HG02973 (cell line): ENCODE results near the gene CACTIN.
"Not testable (repeated sequence)": the region's sequence is repeated elsewhere in the genome, so short reads cannot be mapped to it uniquely, and the experiment has no call there.

Experiments
- ATAC-seq: cut with Tn5 transposase; IDR thresholded peaks from one replicate; pipeline ENCODE4 v1.9.1; 2021; ENCODE audit warnings: moderate library complexity; ENCODE audit not compliant: unreplicated experiment

The CACTIN gene

GRCh38 chr19:3648037-3648905 is 21.7 kb upstream of the CACTIN start:
- no peak for ATAC-seq

- not testable (repeated sequence) for ATAC-seq
These were observed 20.5 kb upstream of the CACTIN start for GRCh38 chr19:3647102-3647501.

- ATAC-seq: no peak
These were observed 19.9 kb upstream of the CACTIN start for GRCh38 chr19:3646336-3647092.

GRCh38 chr19:3645726-3646125 is 19.1 kb upstream of the CACTIN start:
- ATAC-seq: no peak

GRCh38 chr19:3645067-3645396 is 18.4 kb upstream of the CACTIN start:
- ATAC-seq: no peak

GRCh38 chr19:3644351-3645066 is 17.9 kb upstream of the CACTIN start:
- ATAC-seq: no peak

GRCh38 chr19:3643674-3644313 is 17.2 kb upstream of the CACTIN start:
- ATAC-seq: no peak

- ATAC-seq: no peak
These were observed 16.5 kb upstream of the CACTIN start for GRCh38 chr19:3642987-3643673.

GRCh38 chr19:3642296-3642695 is 15.7 kb upstream of the CACTIN start:
- ATAC-seq: no peak

- ATAC-seq: no peak
These were observed 15.1 kb upstream of the CACTIN start for GRCh38 chr19:3641515-3642269.

GRCh38 chr19:3639479-3639878 is 12.9 kb upstream of the CACTIN start:
- ATAC-seq: no peak

GRCh38 chr19:3638208-3639193 is 11.9 kb upstream of the CACTIN start:
- ATAC-seq: no peak

- ATAC-seq: no peak
These were observed 11.0 kb upstream of the CACTIN start for GRCh38 chr19:3637621-3638020.

GRCh38 chr19:3636962-3637361 is 10.4 kb upstream of the CACTIN start:
- ATAC-seq: no peak

GRCh38 chr19:3636506-3636905 is 9.9 kb upstream of the CACTIN start:
- no peak for ATAC-seq

- ATAC-seq: no peak
These were observed 8.0 kb upstream of the CACTIN start for GRCh38 chr19:3634496-3635045.

- no peak for ATAC-seq
These were observed 7.0 kb upstream of the CACTIN start for GRCh38 chr19:3633559-3633988.
